ENCODE measurements around the gene TSFM. TPM values are rescaled to one million over a fixed set of nuclear protein-coding genes. Genes with fewer than 3 reads are reported as not detected.
A peak's percentile ranks its signal among the peaks of the same experiment; 100 is the strongest.

Gene TSFM
- total and polyA plus RNA-seq, 9 of the 15 experiments (the other 6 are each of a cell fraction or from before 2014, with no cell fraction given) = 44.6 to 198 (median 60.2) TPM

- peak; percentile 62 for TF ChIP-seq TAF1 (IDR thresholded peaks at IDR 0.05; ENCODE audit: control insufficient read depth, extremely low read depth, insufficient read depth, low read length, severe bottlenecking)
- TF ChIP-seq UBTF (IDR thresholded peaks at IDR 0.05; ENCODE audit: borderline replicate concordance in 1 of 2, low read depth in 2 of 2, low read length in 2 of 2) = 0 out of 4 replicates have a peak, but pooled peaks of 1 of the 2 experiments have one; percentile 37
- TF ChIP-seq TCF3 (CRISPR knock-in tag; IDR thresholded peaks at IDR 0.05) = no peak
- no peak for TF ChIP-seq NR2C2 (CRISPR knock-in tag; IDR thresholded peaks at IDR 0.05)
- TF ChIP-seq NR2C2 (tag; IDR thresholded peaks at IDR 0.05) = no peak
- peak; percentile 51 to 59 for TF ChIP-seq NRF1 (conservative IDR thresholded peaks at IDR 0.05 in 1 of 2, IDR thresholded peaks at IDR 0.05 in 1 of 2)
- no peak; the same call in 1 of the 2 replicates for TF ChIP-seq LEF1 (IDR thresholded peaks at IDR 0.05)
- no peak for TF ChIP-seq ZNF408 (CRISPR knock-in tag; IDR thresholded peaks at IDR 0.05; ENCODE audit: low read depth)
- TF ChIP-seq ZNF445 (CRISPR knock-in tag; IDR thresholded peaks at IDR 0.05; ENCODE audit: low read depth) = no peak
- peak; percentile 83 for TF ChIP-seq TEAD4 (IDR thresholded peaks at IDR 0.05; ENCODE audit: low read length)
- TF ChIP-seq TEAD4 (CRISPR knock-in tag; IDR thresholded peaks at IDR 0.05; ENCODE audit: borderline replicate concordance) = peak; percentile 91
- TF ChIP-seq CXXC5 (CRISPR knock-in tag; IDR thresholded peaks at IDR 0.05) = peak; percentile 86
- TF ChIP-seq HDAC6 (IDR thresholded peaks at IDR 0.05; ENCODE audit: low read depth, low read length) = no peak
- TF ChIP-seq XRCC4 (IDR thresholded peaks at IDR 0.05; ENCODE audit: extremely low read depth, insufficient read depth, insufficient read length) = no peak
- TF ChIP-seq MTA2 (IDR thresholded peaks at IDR 0.05; ENCODE audit: low read depth) = no peak
- no peak for TF ChIP-seq SNIP1 (IDR thresholded peaks at IDR 0.05; ENCODE audit: low read depth)
- TF ChIP-seq ASH1L (IDR thresholded peaks at IDR 0.05; ENCODE audit: borderline replicate concordance, low read depth, partially characterized antibody) = no peak
- no peak for TF ChIP-seq PKNOX1 (IDR thresholded peaks at IDR 0.05)
- no peak for TF ChIP-seq ARID3A (IDR thresholded peaks at IDR 0.05; ENCODE audit: borderline replicate concordance, low read depth, low read length)
- no peak for TF ChIP-seq IRF9 (tag; IDR thresholded peaks at IDR 0.05)
- TF ChIP-seq BRD9 (IDR thresholded peaks at IDR 0.05; ENCODE audit: low read depth, partially characterized antibody) = no peak
Measured at GRCh38 chr12:57846577-57847319, 64.2 kb downstream of the TSFM start, which contains the start of gene CTDSP2 (continued).

All from K562 (cell line).